A549 (cell line): ENCODE measurements around the gene DDX47. TPM values are rescaled to one million over a fixed set of nuclear protein-coding genes. Genes with fewer than 3 reads are reported as not detected.

ENCODE experiments used
- ATAC-seq, 2 experiments: fragments of 200-7000 bp in 1 of 2; fragments of >200 bp in 1 of 2; cut with Nextera tagmentation in 1 of 2; cut with Tn5 transposase in 1 of 2; 3 replicates each; pipeline versions ENCODE4 v1.8.0 to v1.9.1; 2018 to 2020; ENCODE audit warnings: mild to moderate bottlenecking in 1 of 2, moderate library complexity in 1 of 2
- CTCF ChIA-PET: fragments of 300-600 bp; sonication (Branson Sonifier 250); formaldehyde crosslinking; extraction: SDS; loops from one replicate; lab custom pipeline; 2021; ENCODE audit warnings: antibody characterized with exemption, inconsistent platforms; lab: Yijun Ruan, JAX
- POLR2A ChIA-PET: fragments of 350-600 bp; formaldehyde crosslinking; extraction: SDS; loops from one replicate; lab custom pipeline; 2021; ENCODE audit warnings: antibody characterized with exemption, inconsistent platforms; lab: Yijun Ruan, JAX
- DNase-seq, 2 experiments: peaks; one replicate each; pipeline versions ENCODE4 v3.0.0 to v3.0.0-alpha.2; 2011 to 2016; ENCODE audit warnings: low read depth in 1 of 2, low spot score in 1 of 2
- FAIRE-seq: peaks from 2 replicates; lab custom pipeline; 2011; peaks lifted over from hg19 to GRCh38; lab: Jason Lieb, UNC
- H3K27ac ChIP-seq, 2 experiments: fragments of >200 bp; sonication (Bioruptor Twin); formaldehyde crosslinking; 3 replicates each; pipeline ENCODE4 v1.5.1; 2016 to 2017
- H3K4me1 ChIP-seq: fragments of >200 bp; sonication (Bioruptor Twin); formaldehyde crosslinking; 3 replicates; pipeline ENCODE4 v1.6.1; 2016
- H3K4me2 ChIP-seq: fragments of >200 bp; sonication (Bioruptor Twin); formaldehyde crosslinking; 3 replicates; pipeline ENCODE4 v1.6.1; 2016
- H3K4me3 ChIP-seq: fragments of >200 bp; sonication (Bioruptor Twin); formaldehyde crosslinking; 3 replicates; pipeline ENCODE4 v1.5.1; 2016
- H3K9me3 ChIP-seq: fragments of >200 bp; sonication (Bioruptor Twin); formaldehyde crosslinking; 3 replicates; pipeline ENCODE4 v1.6.1; 2016
- BCL3 ChIP-seq: fragments of >200 bp; sonication (Bioruptor Twin); formaldehyde crosslinking; IDR thresholded peaks from 3 replicates; pipeline ENCODE4 v1.6.1; 2016
- CEBPB ChIP-seq, 2 experiments: fragments of >200 bp in 1 of 2; sonication (Bioruptor Twin) in 1 of 2; formaldehyde crosslinking in 1 of 2; IDR thresholded peaks; 2 replicates each; pipeline ENCODE4 v1.6.1; 2012 to 2016
- CHD4 ChIP-seq: fragments of 200-600 bp; sonication (generic); IDR thresholded peaks from 2 replicates; pipeline ENCODE4 v1.6.1; 2016; ENCODE audit warnings: antibody characterized with exemption, mild to moderate bottlenecking, borderline replicate concordance
- EHF ChIP-seq: fragments of 250-450 bp; sonication (Bioruptor Pico); IDR thresholded peaks from 2 replicates; pipeline ENCODE4 v1.5.0; 2020; ENCODE audit warnings: mild to moderate bottlenecking
- EHMT2 ChIP-seq: fragments of 200-600 bp; sonication (generic); IDR thresholded peaks from 2 replicates; pipeline ENCODE4 v1.6.1; 2016; ENCODE audit warnings: antibody characterized with exemption, low read depth, mild to moderate bottlenecking, moderate library complexity
- EP300 ChIP-seq, 2 experiments: fragments of >200 bp; sonication (Bioruptor Twin); formaldehyde crosslinking; IDR thresholded peaks; 2 replicates in 1 of 2; 3 replicates in 1 of 2; pipeline ENCODE4 v1.6.1; 2016 to 2017
- ESRRA ChIP-seq: fragments of 150-350 bp; IDR thresholded peaks from 2 replicates; pipeline ENCODE4 v1.6.1; 2014; ENCODE audit warnings: mild to moderate bottlenecking, low read length, borderline replicate concordance
- FOSB ChIP-seq: fragments of 250-450 bp; sonication (Bioruptor Pico); IDR thresholded peaks from 2 replicates; pipeline ENCODE4 v1.5.0; 2020; ENCODE audit warnings: mild to moderate bottlenecking, moderate library complexity
- FOSL2 ChIP-seq, 2 experiments: fragments of 450-650 bp in 1 of 2; fragments of >200 bp in 1 of 2; sonication (Bioruptor Twin) in 1 of 2; formaldehyde crosslinking; IDR thresholded peaks; 2 replicates each; pipeline versions ENCODE4 v1.5.0 to v1.6.1; 2016 to 2020; ENCODE audit warnings: mild to moderate bottlenecking in 1 of 2, moderate library complexity in 1 of 2
- FOXS1 ChIP-seq: fragments of 250-450 bp; sonication (Bioruptor Pico); IDR thresholded peaks from 2 replicates; pipeline ENCODE4 v1.5.0; 2020; ENCODE audit warnings: mild to moderate bottlenecking, moderate library complexity
- GATA3 ChIP-seq: IDR thresholded peaks from 2 replicates; pipeline ENCODE4 v1.6.1; 2012; ENCODE audit warnings: borderline replicate concordance
- HDAC2 ChIP-seq: fragments of 200-600 bp; sonication (generic); IDR thresholded peaks from 2 replicates; pipeline ENCODE4 v1.6.1; 2016
- HES2 ChIP-seq: fragments of >200 bp; sonication (Bioruptor Twin); formaldehyde crosslinking; IDR thresholded peaks from 2 replicates; pipeline ENCODE4 v1.6.1; 2016
- HEYL ChIP-seq: fragments of 250-450 bp; sonication (Bioruptor Pico); IDR thresholded peaks from 2 replicates; pipeline ENCODE4 v1.8.0; 2021; ENCODE audit warnings: mild to moderate bottlenecking, moderate library complexity
- HOXA7 ChIP-seq: fragments of 250-450 bp; sonication (Bioruptor Pico); IDR thresholded peaks from 2 replicates; pipeline ENCODE4 v1.5.0; 2020; ENCODE audit warnings: mild to moderate bottlenecking, moderate library complexity
- HOXB13 ChIP-seq: fragments of 250-450 bp; sonication (Bioruptor Pico); IDR thresholded peaks from 2 replicates; pipeline ENCODE4 v1.5.0; 2020; ENCODE audit warnings: low read depth, mild to moderate bottlenecking, moderate library complexity
- JUN ChIP-seq, 2 experiments: fragments of >200 bp; sonication (Bioruptor Twin); formaldehyde crosslinking; IDR thresholded peaks; 2 replicates in 1 of 2; 3 replicates in 1 of 2; pipeline ENCODE4 v1.6.1; 2016 to 2017
- JUNB ChIP-seq: fragments of >200 bp; sonication (Bioruptor Twin); formaldehyde crosslinking; IDR thresholded peaks from 2 replicates; pipeline ENCODE4 v1.6.1; 2016
- KDM1A ChIP-seq: fragments of 200-600 bp; sonication (generic); IDR thresholded peaks from 2 replicates; pipeline ENCODE4 v1.6.1; 2016; ENCODE audit warnings: low read depth, mild to moderate bottlenecking
- KDM5A ChIP-seq: fragments of 200-600 bp; sonication (generic); IDR thresholded peaks from 2 replicates; pipeline ENCODE4 v1.6.1; 2016; ENCODE audit warnings: antibody characterized with exemption, mild to moderate bottlenecking
- MAFK ChIP-seq: fragments of 450-650 bp; IDR thresholded peaks from 2 replicates; pipeline ENCODE4 v1.6.1; 2014; ENCODE audit not compliant: partially characterized antibody
- MAX ChIP-seq: IDR thresholded peaks from 2 replicates; pipeline ENCODE4 v1.6.1; 2012
- MYC ChIP-seq: IDR thresholded peaks from 2 replicates; pipeline ENCODE4 v1.6.1; 2012; ENCODE audit warnings: mild to moderate bottlenecking, inconsistent platforms, low read length, improper control_type of control experiment, borderline replicate concordance
- NR3C1 ChIP-seq: fragments of >200 bp; sonication (Bioruptor Twin); formaldehyde crosslinking; IDR thresholded peaks from 3 replicates; pipeline ENCODE4 v1.6.1; 2017
- PBX3 ChIP-seq: IDR thresholded peaks from 2 replicates; pipeline ENCODE4 v1.6.1; 2012
- POLR2AphosphoS2 ChIP-seq: conservative IDR thresholded peaks from 2 replicates; pipeline ENCODE4 v1.6.1; 2012; ENCODE audit warnings: low read length, improper control_type of control experiment, inconsistent platforms
- RAD21 ChIP-seq, 2 experiments: fragments of >200 bp in 1 of 2; sonication (Bioruptor Twin) in 1 of 2; formaldehyde crosslinking in 1 of 2; IDR thresholded peaks in 1 of 2; conservative IDR thresholded peaks in 1 of 2; 2 replicates in 1 of 2; 3 replicates in 1 of 2; pipeline ENCODE4 v1.6.1; 2012 to 2018; ENCODE audit warnings: inconsistent platforms in 1 of 2
- RCOR1 ChIP-seq: fragments of 150-350 bp; IDR thresholded peaks from 2 replicates; pipeline ENCODE4 v1.6.1; 2014; ENCODE audit warnings: antibody characterized with exemption, low read length, low read depth
- RFX5 ChIP-seq: fragments of 450-650 bp; IDR thresholded peaks from 2 replicates; pipeline ENCODE4 v1.7.1; 2014; ENCODE audit warnings: antibody characterized with exemption, mild to moderate bottlenecking, moderate library complexity
- TFCP2L1 ChIP-seq: fragments of 250-450 bp; sonication (Bioruptor Pico); IDR thresholded peaks from 2 replicates; pipeline ENCODE4 v1.5.0; 2021; ENCODE audit warnings: mild to moderate bottlenecking
- USF2 ChIP-seq: fragments of 450-650 bp; IDR thresholded peaks from 2 replicates; pipeline ENCODE4 v1.6.1; 2014; ENCODE audit warnings: antibody characterized with exemption
- ZC3H11A ChIP-seq: fragments of 450-650 bp; IDR thresholded peaks from 2 replicates; pipeline ENCODE4 v1.6.1; 2014; ENCODE audit warnings: antibody characterized with exemption, mild to moderate bottlenecking
- ZFP36 ChIP-seq: fragments of 450-650 bp; IDR thresholded peaks from 2 replicates; pipeline ENCODE4 v1.6.1; 2014; ENCODE audit warnings: borderline replicate concordance; ENCODE audit not compliant: partially characterized antibody
- ZNF302 ChIP-seq: fragments of 250-450 bp; sonication (Bioruptor Pico); IDR thresholded peaks from 2 replicates; pipeline ENCODE4 v1.9.0; 2021; ENCODE audit warnings: inconsistent platforms, mild to moderate bottlenecking, moderate library complexity
- WGBS: methylation state at CpG from one replicate; pipeline ENCODE4 v1.1.6; 2017; ENCODE audit errors: missing lambda C conversion rate; 5-methylcytosine and 5-hydroxymethylcytosine counted together
- polyA plus RNA-seq, 4 experiments: library from polyadenylated mRNA; depleted of rRNA in 3 of 4; stranded (reverse); fragments of >200 nt; fragmentation: RNase III in 1 of 4; extraction: RNeasy Plus Mini Kit Qiagen cat#74134 plus additional on column Dnase treatment in 1 of 4; gene quantifications; 2 replicates in 3 of 4; 3 replicates in 1 of 4; pipeline ENCODE4 v1.2.3, GENCODE V29; 2011 to 2017

DDX47 gene
- polyA plus RNA-seq, 2 of the 4 experiments (the other 2 are of a cell fraction): 81.6 to 144 TPM

GRCh38 chr12:12872139-12872933 lies 59.2 kb downstream of the DDX47 start:
- CTCF ChIA-PET: interaction anchor here (0.7 to 5.0 kb wide), 8 partner anchors 11 to 60 kb away, joined by 3 to 34 read pairs (median 4); partner anchors contain the start of gene GPRC5A
- POLR2A ChIA-PET: interaction anchor here (0.5 to 3.3 kb wide), 4 partner anchors 11 to 35 kb away, joined by 4 to 28 read pairs (median 5); partner anchors contain the start of gene GPRC5A
- H3K4me2 ChIP-seq: peak overlapping the region; percentile 86
- peak overlapping the region; percentile 28 for H3K4me3 ChIP-seq
- WGBS: 0% methylated on average over 10 of the region's 10 CpGs
- FAIRE-seq (peak; percentile 98), ATAC-seq (peak; percentile 75), DNase-seq (peak; percentile 71 to 95)
- TF ChIP-seq NR3C1 (no peak), EHMT2 (no peak), EP300 (IDR thresholded peaks at IDR 0.05) (peak; percentile 92 to 96; a peak in 4 of 5 replicates), MYC (no peak), HES2 (no peak), FOSB (CRISPR knock-in tag) (no peak; the same call in 1 of the 2 replicates), PBX3 (peak; percentile 68), GATA3 (peak; percentile 99), JUNB (peak; percentile 94), ESRRA (0 out of 2 replicates have a peak, but pooled peaks have one; percentile 24), HOXB13 (CRISPR knock-in tag) (no peak; the same call in 1 of the 2 replicates), POLR2AphosphoS2 (no peak), RCOR1 (no peak), ZNF302 (no peak), RFX5 (0 out of 2 replicates have a peak, but pooled peaks have one; percentile 14), USF2 (0 out of 2 replicates have a peak, but pooled peaks have one; percentile 14), JUN (IDR thresholded peaks at IDR 0.05) (peak; percentile 91 to 93), ZFP36 (no peak), MAFK (peak; percentile 72), MAX (peak; percentile 81), FOSL2 (IDR thresholded peaks at IDR 0.05) (peak; percentile 91), FOSL2 (CRISPR knock-in tag; IDR thresholded peaks at IDR 0.05) (peak; percentile 91), KDM1A (no peak), HEYL (CRISPR knock-in tag) (no peak), RAD21 (conservative IDR thresholded peaks at IDR 0.05 in 1 of 2, IDR thresholded peaks at IDR 0.05 in 1 of 2) (peak in 1 of 2 experiments; percentile 32; a peak in 3 of 5 replicates), CHD4 (no peak), HDAC2 (no peak), BCL3 (peak; percentile 91), TFCP2L1 (CRISPR knock-in tag) (no peak), FOXS1 (CRISPR knock-in tag) (no peak; the same call in none of the 2 replicates), HOXA7 (CRISPR knock-in tag) (no peak), EHF (CRISPR knock-in tag) (0 out of 2 replicates have a peak, but pooled peaks have one; percentile 22), ZC3H11A (no peak), KDM5A (no peak), CEBPB (IDR thresholded peaks at IDR 0.05) (peak; percentile 54 to 82; a peak in 1 of 4 replicates)
- peak overlapping the region; percentile 97 to 98 for H3K27ac ChIP-seq
- H3K9me3 ChIP-seq: peaks cover 6% of the 10 kb centered on the region; the same call in 2 of the 3 replicates
- peaks cover 66% of the 10 kb centered on the region for H3K4me1 ChIP-seq
